ENCODE results near the gene GNL3. TPM values are rescaled to one million over a fixed set of nuclear protein-coding genes. Genes with fewer than 3 reads are reported as not detected.

GNL3 gene
- polyA plus RNA-seq, 2 of the 4 experiments (the other 2 are of a cell fraction) = 125 to 139 TPM

GRCh38 chr3:52712291-52713212 is 26.7 kb downstream of the GNL3 start (continued):
- TF ChIP-seq REST (IDR thresholded peaks at IDR 0.05) = no peak

- DNase-seq (ENCODE audit: low read depth in 1 of 2, low spot score in 1 of 2) = no peak
- no peaks in the 10 kb centered on the region for H3K4me1 ChIP-seq
- peak; percentile 34 to 47; a peak in 3 of 6 replicates for ATAC-seq
Observed at GRCh38 chr3:52714335-52715302, 28.8 kb downstream of the GNL3 start.

GRCh38 chr3:52715714-52716305 is 30.0 kb downstream of the GNL3 start:
- no peak for ATAC-seq
- POLR2A ChIA-PET = interaction anchor here (0.5 to 1.2 kb wide), 2 partner anchors 10 to 97 kb away, joined by 3 read pairs; partner anchors contain the start of gene SPCS1
- WGBS (ENCODE audit: missing lambda C conversion rate) = 84% methylated on average over 10 of the region's 11 CpGs

More at GRCh38 chr3:52714335-52715302, 28.8 kb downstream of the GNL3 start:
- H3K4me3 ChIP-seq = no peak overlapping the region
- CTCF ChIA-PET = interaction anchor here (0.6 kb wide), 1 partner anchor 476 kb away, joined by 4 read pairs; the partner anchor contains the start of gene TWF2
- FAIRE-seq = no peak
- POLR2A ChIA-PET = no interaction called here
- H3K4me2 ChIP-seq = no peak overlapping the region
- TF ChIP-seq HOXA7 (CRISPR knock-in tag; IDR thresholded peaks at IDR 0.05) = no peak
- TF ChIP-seq NFE2L2 (conservative IDR thresholded peaks at IDR 0.05; ENCODE audit: low read length) = no peak
- TF ChIP-seq CHD2 (IDR thresholded peaks at IDR 0.05; ENCODE audit: low read length, partially characterized antibody) = no peak
- no peak for TF ChIP-seq HDAC2 (IDR thresholded peaks at IDR 0.05)
- TF ChIP-seq CHD4 (IDR thresholded peaks at IDR 0.05; ENCODE audit: borderline replicate concordance) = no peak
- no peak for TF ChIP-seq HMGXB4 (CRISPR knock-in tag; IDR thresholded peaks at IDR 0.05; ENCODE audit: borderline replicate concordance)
- TF ChIP-seq NR3C1 (IDR thresholded peaks at IDR 0.05) = no peak
- no peak for TF ChIP-seq JUNB (IDR thresholded peaks at IDR 0.05)
- TF ChIP-seq RARB (CRISPR knock-in tag; IDR thresholded peaks at IDR 0.05) = no peak
- TF ChIP-seq PBX3 (IDR thresholded peaks at IDR 0.05) = no peak
- no peak for TF ChIP-seq CBX2 (IDR thresholded peaks at IDR 0.05; ENCODE audit: borderline replicate concordance, low read depth)
- TF ChIP-seq KDM1A (IDR thresholded peaks at IDR 0.05; ENCODE audit: low read depth) = no peak
- no peak overlapping the region for H3K27ac ChIP-seq
- 88% methylated on average over 18 of the region's 39 CpGs for WGBS (ENCODE audit: missing lambda C conversion rate)
- no peaks in the 10 kb centered on the region for H3K9me3 ChIP-seq

More at GRCh38 chr3:52715714-52716305, 30.0 kb downstream of the GNL3 start:
- Histone ChIP-seq H3K4me3 (no peak overlapping the region), H3K27ac (no peak overlapping the region), H3K4me2 (no peak overlapping the region), H3K4me1 (no peaks in the 10 kb centered on the region), H3K9me3 (no peaks in the 10 kb centered on the region)
- no peak for FAIRE-seq
- no peak for DNase-seq (ENCODE audit: low read depth in 1 of 2, low spot score in 1 of 2)
- CTCF ChIA-PET = interaction anchor here (1.2 kb wide), 1 partner anchor 244 kb away, joined by 3 read pairs; no protein-coding TSS in a partner anchor
- TF ChIP-seq CBX2 (IDR thresholded peaks at IDR 0.05; ENCODE audit: borderline replicate concordance, low read depth) (no peak), TP53 (CRISPR knock-in tag; IDR thresholded peaks at IDR 0.05) (no peak), RAD21 (conservative IDR thresholded peaks at IDR 0.05 in 1 of 2, IDR thresholded peaks at IDR 0.05 in 1 of 2) (no peak), ZSCAN20 (CRISPR knock-in tag; IDR thresholded peaks at IDR 0.05) (no peak), NFE2L2 (conservative IDR thresholded peaks at IDR 0.05; ENCODE audit: low read length) (no peak)

All from A549 (cell line).